ENCODE measurements around the gene TRMT13.
"Not testable (repeated sequence)": the region's sequence is repeated elsewhere in the genome, so short reads cannot be mapped to it uniquely, and the experiment has no call there.

Gene TRMT13

GRCh38 chr1:100164702-100165101 is 31.7 kb downstream of the TRMT13 start:
- DNase-seq = no peak

GRCh38 chr1:100168051-100168450 is 35.1 kb downstream of the TRMT13 start:
- no peak for DNase-seq

GRCh38 chr1:100177295-100178041 is 44.5 kb downstream of the TRMT13 start:
- no peak for DNase-seq

- DNase-seq = no peak
Observed at GRCh38 chr1:100178091-100178490, 45.1 kb downstream of the TRMT13 start, which contains the start of gene LRRC39. Gene LRRC39, minus strand, starts transcription at chr1:100178256. Its CDS starts 9,740 bp downstream, at chr1:100168516.

GRCh38 chr1:100183370-100183769 is 50.4 kb downstream of the TRMT13 start:
- no peak for DNase-seq

GRCh38 chr1:100184536-100184935 is 51.6 kb downstream of the TRMT13 start:
- no peak for DNase-seq

- no peak for DNase-seq
Observed at GRCh38 chr1:100187912-100188311, 54.9 kb downstream of the TRMT13 start.

GRCh38 chr1:100188617-100189016 is 55.7 kb downstream of the TRMT13 start:
- peak; percentile 87 for DNase-seq

- no peak for DNase-seq
Observed at GRCh38 chr1:100198596-100198995, 65.6 kb downstream of the TRMT13 start.

- not testable (repeated sequence) for DNase-seq
Observed at GRCh38 chr1:100200060-100200459, 67.1 kb downstream of the TRMT13 start.
